Bronchial smooth muscle cell (primary cell): ENCODE measurements around the gene C6. TPM values are rescaled to one million over a fixed set of nuclear protein-coding genes. Genes with fewer than 3 reads are reported as not detected.

Experiments used
- total RNA-seq: library from RNA; depleted of rRNA; stranded (reverse); fragments of >200 nt; gene quantifications from 2 replicates; pipeline ENCODE4 v1.2.1, GENCODE V29; 2014

Gene C6
- 0.16 TPM in 1 of 2 replicates, not detected in the other for total RNA-seq

DNA sequence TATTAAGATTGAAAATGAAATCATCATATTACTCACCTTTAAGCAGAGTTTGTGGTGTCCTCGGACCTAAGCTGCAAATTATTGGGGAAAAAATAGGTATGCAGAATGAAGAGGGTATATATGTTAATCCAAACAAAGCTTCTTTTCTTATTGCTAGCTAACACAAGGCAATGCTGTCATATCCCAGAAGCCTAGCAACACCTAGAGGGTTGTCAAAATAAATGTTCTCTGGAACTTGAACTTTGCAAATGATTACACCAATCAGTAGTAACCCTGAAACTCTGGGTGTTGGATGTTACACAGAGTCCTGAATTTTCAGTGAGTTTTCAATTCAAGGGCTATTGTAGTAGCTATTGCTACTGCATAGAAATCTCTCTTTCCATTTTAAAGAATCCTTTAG lies at the start of gene C6:
C6 (minus strand) TSS at position 193 of the 400 bp plus-strand sequence. CDS start 10,302 bp downstream, outside the sequence.

Other genes with a start within 250 kb of the C6 start
- not detected in 2 replicates for gene MROH2B, start 142.2 kb downstream of the C6 start, total RNA-seq